SK-N-SH (cell line): ENCODE results near the gene HYLS1.

Experiments
- CTCF ChIP-seq: fragments of 200-600 bp; sonication (generic); IDR thresholded peaks from 2 replicates; pipeline ENCODE4 v1.6.1; 2017; ENCODE audit warnings: antibody characterized with exemption, mild to moderate bottlenecking, moderate library complexity
- EP300 ChIP-seq, 2 experiments: IDR thresholded peaks; 2 replicates each; pipeline versions ENCODE4 v1.4.0 to v1.6.1; 2012; ENCODE audit warnings: borderline replicate concordance in 1 of 2, low read depth in 1 of 2, low read length in 1 of 2
- EZH2phosphoT487 ChIP-seq: fragments of 200-600 bp; sonication (generic); IDR thresholded peaks from 2 replicates; pipeline ENCODE4 v1.6.1; 2017; ENCODE audit warnings: low read depth, mixed run types, mild to moderate bottlenecking, antibody characterized with exemption, moderate library complexity, borderline replicate concordance
- FOXM1 ChIP-seq: IDR thresholded peaks from 2 replicates; pipeline ENCODE4 v1.4.0; 2012; ENCODE audit warnings: low read depth, mild to moderate bottlenecking
- JUND ChIP-seq: IDR thresholded peaks from 2 replicates; pipeline ENCODE4 v1.4.0; 2012
- MAX ChIP-seq: IDR thresholded peaks from 2 replicates; pipeline ENCODE4 v1.4.0; 2012; ENCODE audit warnings: low read depth
- NRF1 ChIP-seq: IDR thresholded peaks from 2 replicates; pipeline ENCODE4 v1.6.1; 2012; ENCODE audit warnings: low read depth, mild to moderate bottlenecking, low read length
- POLR2AphosphoS5 ChIP-seq: IDR thresholded peaks from 2 replicates; pipeline ENCODE4 v1.6.1; 2012; ENCODE audit warnings: low read depth, low read length
- RAD21 ChIP-seq: IDR thresholded peaks from 2 replicates; pipeline ENCODE4 v1.6.1; 2012; ENCODE audit warnings: mild to moderate bottlenecking, low read length
- REST ChIP-seq: IDR thresholded peaks from 2 replicates; pipeline ENCODE4 v1.6.1; 2012; ENCODE audit warnings: mild to moderate bottlenecking, low read depth, low read length, moderate library complexity
- SMC3 ChIP-seq: IDR thresholded peaks from 2 replicates; pipeline ENCODE4 v1.6.1; 2012; ENCODE audit warnings: low read depth, low read length, improper control_type of control experiment
- TEAD4 ChIP-seq: IDR thresholded peaks from 2 replicates; pipeline ENCODE4 v1.4.0; 2012; ENCODE audit warnings: mild to moderate bottlenecking, borderline replicate concordance; ENCODE audit not compliant: insufficient read depth
- YY1 ChIP-seq: IDR thresholded peaks from 2 replicates; pipeline ENCODE4 v1.4.0; 2012; ENCODE audit warnings: low read depth, mild to moderate bottlenecking
- ZBTB33 ChIP-seq: IDR thresholded peaks from 2 replicates; pipeline ENCODE4 v1.4.0; 2012; ENCODE audit warnings: low read depth, borderline replicate concordance

GRCh38 chr11:125939081-125939521, 51.6 kb downstream of the HYLS1 start:
- TF ChIP-seq TEAD4 (no peak), MAX (no peak), SMC3 (no peak), CTCF (no peak), REST (no peak), JUND (no peak), FOXM1 (no peak), ZBTB33 (no peak), NRF1 (no peak), EZH2phosphoT487 (no peak), YY1 (no peak), EP300 (IDR thresholded peaks at IDR 0.05; ENCODE audit: borderline replicate concordance in 1 of 2, low read depth in 1 of 2, low read length in 1 of 2) (no peak), RAD21 (no peak), POLR2AphosphoS5 (no peak)
